Fibroblast of lung (primary cell): ENCODE data around the gene SLIT3. TPM values are rescaled to one million over a fixed set of nuclear protein-coding genes. Genes with fewer than 3 reads are reported as not detected.
A peak's percentile ranks its signal among the peaks of the same experiment; 100 is the strongest.

ENCODE experiments used
- DNase-seq, 2 donors: peaks; one replicate each; pipeline versions ENCODE4 v3.0.0 to v3.0.0-alpha.2; 2010; ENCODE audit warnings: low read depth in 2 of 2
- H2AFZ ChIP-seq: 2 replicates; pipeline ENCODE4 v1.5.1; 2012; ENCODE audit warnings: low read length, control low read depth, inconsistent platforms
- H3K27ac ChIP-seq: 2 replicates; pipeline ENCODE4 v1.5.1; 2011; ENCODE audit warnings: low read length, control low read depth; ENCODE audit not compliant: insufficient read depth
- H3K27me3 ChIP-seq: 2 replicates; pipeline ENCODE4 v1.5.1; 2011; ENCODE audit warnings: mild to moderate bottlenecking, low read length; ENCODE audit not compliant: control insufficient read depth, insufficient read depth
- H3K36me3 ChIP-seq: 2 replicates; pipeline ENCODE4 v1.5.1; 2011; ENCODE audit warnings: low read length; ENCODE audit not compliant: control insufficient read depth, insufficient read depth
- H3K4me1 ChIP-seq: 2 replicates; pipeline ENCODE4 v1.5.1; 2011; ENCODE audit warnings: low read length; ENCODE audit not compliant: control insufficient read depth, insufficient read depth; ENCODE audit errors: extremely low read depth
- H3K4me2 ChIP-seq: 2 replicates; pipeline ENCODE4 v1.5.1; 2011; ENCODE audit warnings: low read length, control low read depth; ENCODE audit not compliant: insufficient read depth; ENCODE audit errors: extremely low read depth
- H3K4me3 ChIP-seq, 4 experiments: fragments of 200-600 bp in 1 of 4; sonication (generic) in 1 of 4; replicated peaks in 1 of 4; 2 replicates each; pipeline ENCODE4 v1.5.1; 2011 to 2016; ENCODE audit warnings: low read length in 4 of 4, low read depth in 3 of 4, mild to moderate bottlenecking in 3 of 4, control low read depth in 2 of 4, inconsistent platforms in 1 of 4, mixed read lengths in 1 of 4; ENCODE audit not compliant: insufficient read depth in 1 of 4; ENCODE audit errors: control extremely low read depth in 1 of 4
- H3K79me2 ChIP-seq: 2 replicates; pipeline ENCODE4 v1.5.1; 2012; ENCODE audit warnings: mild to moderate bottlenecking, low read length, inconsistent platforms; ENCODE audit not compliant: control insufficient read depth, insufficient read depth
- H3K9ac ChIP-seq: 2 replicates; pipeline ENCODE4 v1.5.1; 2011; ENCODE audit warnings: mild to moderate bottlenecking, low read length, control low read depth; ENCODE audit not compliant: insufficient read depth
- H3K9me3 ChIP-seq: 2 replicates; pipeline ENCODE4 v1.5.1; 2012; ENCODE audit warnings: low read depth, low read length; ENCODE audit not compliant: control insufficient read depth, insufficient read depth
- H4K20me1 ChIP-seq: 2 replicates; pipeline ENCODE4 v1.5.1; 2011; ENCODE audit warnings: low read length; ENCODE audit not compliant: control insufficient read depth, insufficient read depth; ENCODE audit errors: extremely low read depth
- EZH2 ChIP-seq: IDR thresholded peaks from 2 replicates; pipeline ENCODE4 v1.5.1; 2012; ENCODE audit warnings: low read length, control low read depth, mild to moderate bottlenecking; ENCODE audit errors: missing control alignments
- polyA plus RNA-seq, 2 donors: library from polyadenylated mRNA; depleted of rRNA in 1 of 2; stranded (reverse) in 1 of 2; unstranded in 1 of 2; fragments of >200 nt; gene quantifications; 2 replicates each; pipeline ENCODE4 v1.2.1, GENCODE V29; 2011 to 2012; ENCODE audit warnings: missing spikeins in 1 of 2
- total RNA-seq: library from RNA; depleted of rRNA; stranded (reverse); fragments of >200 nt; gene quantifications from 2 replicates; pipeline ENCODE4 v1.2.1, GENCODE V29; 2014
- TF ChIP-seq, protein P1 (sequence below), 2 donors: IDR thresholded peaks in 1 of 2; conservative IDR thresholded peaks in 1 of 2; 1 replicate in 1 of 2; 2 replicates in 1 of 2; pipeline ENCODE4 v1.5.1; 2011 to 2012; ENCODE audit warnings: low read length in 2 of 2, control low read depth in 1 of 2, inconsistent platforms in 1 of 2, low read depth in 1 of 2, mild to moderate bottlenecking in 1 of 2

The SLIT3 gene
- total and polyA plus RNA-seq, 2 donors (not counting 1 experiment from before 2014, with no cell fraction given): 1.6 to 4.6 TPM

DNA sequence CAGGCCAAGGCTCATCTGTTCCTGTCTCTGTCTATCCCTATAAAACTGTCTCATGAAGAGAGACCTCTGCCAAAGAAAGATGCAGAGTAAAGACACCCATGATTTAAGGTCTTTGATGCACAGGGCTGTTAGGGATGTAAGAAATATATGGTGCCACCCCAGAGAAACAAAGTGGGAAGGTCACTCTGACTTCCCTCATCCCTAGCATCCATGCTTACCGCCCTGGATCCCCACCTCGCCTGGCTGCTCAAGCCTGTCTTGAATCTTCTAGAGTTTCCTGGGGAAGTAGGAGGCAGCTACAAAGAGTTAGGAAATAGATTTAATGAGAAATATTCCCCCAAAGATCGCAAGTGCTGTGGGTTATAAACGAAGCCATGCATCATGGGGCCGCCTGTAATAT, 349.2 kb downstream of the SLIT3 start:
- Histone ChIP-seq H3K79me2 (no peaks in the 10 kb centered on the region), H3K9me3 (no peaks in the 10 kb centered on the region), H4K20me1 (no peaks in the 10 kb centered on the region), H3K36me3 (no peaks in the 10 kb centered on the region), H3K4me1 (no peaks in the 10 kb centered on the region), H3K27me3 (no peaks in the 10 kb centered on the region), H3K4me2 (no peak overlapping the region), H3K9ac (no peak overlapping the region), H3K4me3 (no peak overlapping the region), H3K27ac (no peak overlapping the region), H2AFZ (no peak overlapping the region)
- DNase-seq: no peak
- TF ChIP-seq, protein P1, sequence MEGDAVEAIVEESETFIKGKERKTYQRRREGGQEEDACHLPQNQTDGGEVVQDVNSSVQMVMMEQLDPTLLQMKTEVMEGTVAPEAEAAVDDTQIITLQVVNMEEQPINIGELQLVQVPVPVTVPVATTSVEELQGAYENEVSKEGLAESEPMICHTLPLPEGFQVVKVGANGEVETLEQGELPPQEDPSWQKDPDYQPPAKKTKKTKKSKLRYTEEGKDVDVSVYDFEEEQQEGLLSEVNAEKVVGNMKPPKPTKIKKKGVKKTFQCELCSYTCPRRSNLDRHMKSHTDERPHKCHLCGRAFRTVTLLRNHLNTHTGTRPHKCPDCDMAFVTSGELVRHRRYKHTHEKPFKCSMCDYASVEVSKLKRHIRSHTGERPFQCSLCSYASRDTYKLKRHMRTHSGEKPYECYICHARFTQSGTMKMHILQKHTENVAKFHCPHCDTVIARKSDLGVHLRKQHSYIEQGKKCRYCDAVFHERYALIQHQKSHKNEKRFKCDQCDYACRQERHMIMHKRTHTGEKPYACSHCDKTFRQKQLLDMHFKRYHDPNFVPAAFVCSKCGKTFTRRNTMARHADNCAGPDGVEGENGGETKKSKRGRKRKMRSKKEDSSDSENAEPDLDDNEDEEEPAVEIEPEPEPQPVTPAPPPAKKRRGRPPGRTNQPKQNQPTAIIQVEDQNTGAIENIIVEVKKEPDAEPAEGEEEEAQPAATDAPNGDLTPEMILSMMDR (conservative IDR thresholded peaks at IDR 0.05 in 1 of 2, IDR thresholded peaks at IDR 0.05 in 1 of 2; ENCODE audit: low read depth in 1 of 2, low read length in 2 of 2): no peak
- no peak for TF ChIP-seq EZH2

GRCh38 chr5:168951356-168951755, 349.6 kb downstream of the SLIT3 start:
- no peak overlapping the region for H3K27ac ChIP-seq
- H3K79me2 ChIP-seq: no peaks in the 10 kb centered on the region
- H3K27me3 ChIP-seq: no peaks in the 10 kb centered on the region
- H3K9ac ChIP-seq: no peak overlapping the region
- no peak for TF ChIP-seq EZH2
- TF ChIP-seq, protein P1 (conservative IDR thresholded peaks at IDR 0.05 in 1 of 2, IDR thresholded peaks at IDR 0.05 in 1 of 2; ENCODE audit: low read depth in 1 of 2, low read length in 2 of 2): no peak
- H4K20me1 ChIP-seq: no peaks in the 10 kb centered on the region
- H2AFZ ChIP-seq: no peak overlapping the region
- H3K4me3 ChIP-seq: no peak overlapping the region
- H3K36me3 ChIP-seq: no peaks in the 10 kb centered on the region
- peak in 1 of 2 donors; percentile 20 for DNase-seq
- H3K4me2 ChIP-seq: no peak overlapping the region
- H3K9me3 ChIP-seq: no peaks in the 10 kb centered on the region
- no peaks in the 10 kb centered on the region for H3K4me1 ChIP-seq

DNA sequence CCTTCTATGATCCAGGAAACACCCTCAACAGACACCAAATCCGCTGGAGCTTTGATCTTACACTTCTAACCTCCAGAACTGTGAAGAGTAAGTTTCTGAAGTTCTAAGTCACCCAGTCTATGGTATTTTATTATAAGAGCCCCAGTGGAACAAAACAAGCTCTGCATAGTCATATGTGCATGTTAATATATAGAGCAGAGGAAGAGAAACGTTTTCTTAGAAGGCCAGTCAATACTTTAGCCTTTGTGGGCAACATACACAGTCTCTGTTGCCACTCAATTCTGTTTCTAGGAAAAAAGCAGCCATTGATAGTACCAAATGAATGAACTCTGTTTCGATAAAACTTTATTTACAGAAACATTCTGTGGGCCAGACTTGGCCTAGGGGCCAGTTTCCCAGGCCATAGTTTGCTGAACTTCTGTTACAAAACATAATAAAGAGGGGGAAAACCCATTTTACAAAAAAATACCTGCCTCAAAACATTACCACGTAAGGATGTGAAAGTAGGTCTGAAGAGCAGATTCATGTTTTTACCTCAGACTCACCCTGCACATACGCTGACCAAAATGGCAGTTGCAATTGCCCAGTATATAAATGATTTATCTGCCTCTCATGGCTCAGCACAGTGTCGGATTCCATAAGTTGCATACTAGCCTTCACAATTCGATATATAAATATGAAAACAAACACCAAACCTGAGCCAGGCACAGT, 350.5 kb downstream of the SLIT3 start:
- Histone ChIP-seq H3K27me3 (no peaks in the 10 kb centered on the region), H3K36me3 (no peaks in the 10 kb centered on the region), H3K79me2 (no peaks in the 10 kb centered on the region), H3K9ac (no peak overlapping the region), H3K27ac (no peak overlapping the region), H2AFZ (no peak overlapping the region), H3K9me3 (no peaks in the 10 kb centered on the region), H3K4me2 (no peak overlapping the region), H3K4me3 (no peak overlapping the region), H4K20me1 (no peaks in the 10 kb centered on the region), H3K4me1 (no peaks in the 10 kb centered on the region)
- no peak for TF ChIP-seq EZH2
- TF ChIP-seq, protein P1 (conservative IDR thresholded peaks at IDR 0.05 in 1 of 2, IDR thresholded peaks at IDR 0.05 in 1 of 2; ENCODE audit: low read depth in 1 of 2, low read length in 2 of 2): no peak
- DNase-seq: no peak
